ENCODE data around the gene C19orf12.

Gene C19orf12

DNA sequence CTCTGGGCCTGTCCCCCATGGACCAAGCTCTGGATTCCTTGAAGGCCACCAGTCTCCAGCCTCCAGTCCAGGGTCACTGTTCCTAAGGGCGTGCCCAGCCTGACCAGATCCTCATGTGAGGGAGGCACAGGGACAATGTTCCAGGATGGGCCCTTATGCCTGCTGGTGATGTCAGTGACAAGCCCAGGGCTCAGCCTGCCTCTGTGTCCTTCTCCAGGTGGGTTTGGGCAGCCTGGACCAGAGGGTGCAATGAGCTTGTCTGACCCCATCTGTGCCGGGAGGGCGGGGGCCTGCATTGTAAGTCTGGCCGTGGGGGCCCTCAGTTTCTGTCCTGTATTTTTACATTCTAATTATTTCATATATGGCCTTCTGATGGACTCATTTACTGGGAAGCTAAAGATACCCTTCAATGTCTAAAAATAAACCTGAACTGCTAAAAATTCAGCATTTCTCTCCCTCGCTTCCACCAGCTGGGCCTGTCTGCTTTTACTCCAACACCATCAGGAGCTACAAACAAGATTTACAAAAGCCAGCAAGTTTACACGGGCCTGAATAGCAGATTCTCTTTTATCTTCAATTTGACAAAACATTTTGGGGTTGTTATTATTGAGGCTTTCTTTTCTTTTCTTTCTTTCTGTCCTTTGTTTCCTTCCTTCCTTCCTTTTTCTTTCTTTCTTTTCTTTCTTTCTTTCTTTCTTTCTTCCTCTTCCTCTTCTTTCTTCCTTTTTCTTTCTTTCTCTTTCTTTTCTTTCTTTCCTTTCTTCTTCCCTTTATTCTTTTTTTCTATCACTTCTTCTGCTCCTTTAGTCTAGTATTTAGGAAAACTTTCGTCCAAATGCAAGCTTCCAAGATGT, 34.2 kb upstream of the C19orf12 start:
- no peak for DNase-seq (ENCODE audit: low read depth)
- TF ChIP-seq, protein P1, sequence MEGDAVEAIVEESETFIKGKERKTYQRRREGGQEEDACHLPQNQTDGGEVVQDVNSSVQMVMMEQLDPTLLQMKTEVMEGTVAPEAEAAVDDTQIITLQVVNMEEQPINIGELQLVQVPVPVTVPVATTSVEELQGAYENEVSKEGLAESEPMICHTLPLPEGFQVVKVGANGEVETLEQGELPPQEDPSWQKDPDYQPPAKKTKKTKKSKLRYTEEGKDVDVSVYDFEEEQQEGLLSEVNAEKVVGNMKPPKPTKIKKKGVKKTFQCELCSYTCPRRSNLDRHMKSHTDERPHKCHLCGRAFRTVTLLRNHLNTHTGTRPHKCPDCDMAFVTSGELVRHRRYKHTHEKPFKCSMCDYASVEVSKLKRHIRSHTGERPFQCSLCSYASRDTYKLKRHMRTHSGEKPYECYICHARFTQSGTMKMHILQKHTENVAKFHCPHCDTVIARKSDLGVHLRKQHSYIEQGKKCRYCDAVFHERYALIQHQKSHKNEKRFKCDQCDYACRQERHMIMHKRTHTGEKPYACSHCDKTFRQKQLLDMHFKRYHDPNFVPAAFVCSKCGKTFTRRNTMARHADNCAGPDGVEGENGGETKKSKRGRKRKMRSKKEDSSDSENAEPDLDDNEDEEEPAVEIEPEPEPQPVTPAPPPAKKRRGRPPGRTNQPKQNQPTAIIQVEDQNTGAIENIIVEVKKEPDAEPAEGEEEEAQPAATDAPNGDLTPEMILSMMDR (conservative IDR thresholded peaks at IDR 0.05; ENCODE audit: low read depth, low read length) = no peak
- H3K4me3 ChIP-seq (ENCODE audit: low read length) = no peak overlapping the region

DNA sequence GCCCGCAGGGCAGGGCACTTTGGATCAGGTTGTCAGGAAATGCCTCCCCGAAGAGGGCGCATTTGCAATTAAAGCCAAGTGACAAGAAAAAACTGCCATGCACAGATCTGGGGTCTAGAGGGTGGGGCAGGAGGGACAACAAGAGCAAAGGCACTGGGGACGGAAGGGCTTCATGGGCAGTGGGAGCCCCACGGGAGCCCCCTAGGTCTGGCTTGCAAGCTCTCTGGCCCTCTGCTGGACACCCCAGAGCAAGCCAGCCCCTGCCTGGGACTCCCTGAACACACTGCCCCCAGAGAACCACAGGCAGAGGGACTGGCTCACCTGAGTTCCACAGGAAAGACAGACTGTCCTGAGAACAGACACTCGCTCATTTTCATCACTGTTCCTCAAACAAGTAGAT, 30.2 kb upstream of the C19orf12 start:
- TF ChIP-seq, protein P1 (conservative IDR thresholded peaks at IDR 0.05; ENCODE audit: low read depth, low read length) = peak; percentile 39
- DNase-seq (ENCODE audit: low read depth) = no peak
- H3K4me3 ChIP-seq (ENCODE audit: low read length) = no peak overlapping the region

DNA sequence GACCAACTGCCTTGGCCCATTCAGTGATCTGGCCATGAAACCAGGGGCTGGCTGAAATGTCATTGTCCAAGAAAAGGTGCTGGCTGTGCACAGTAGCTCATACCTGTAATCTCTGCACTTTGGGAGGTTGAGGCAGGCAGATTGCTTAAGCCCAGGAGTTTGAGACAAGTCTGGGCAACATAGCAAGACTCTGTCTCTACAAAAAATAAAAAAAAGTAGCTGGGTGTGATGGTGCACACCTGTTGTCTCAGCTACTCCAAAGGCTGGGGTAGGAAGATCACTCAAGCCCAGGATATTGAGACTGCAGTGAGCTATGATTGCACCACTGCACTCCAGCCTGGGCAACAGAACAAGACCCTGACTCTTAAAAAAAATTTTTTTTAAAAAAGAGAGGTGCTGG, 28.6 kb upstream of the C19orf12 start:
- no peak for DNase-seq (ENCODE audit: low read depth)
- TF ChIP-seq, protein P1 (conservative IDR thresholded peaks at IDR 0.05; ENCODE audit: low read depth, low read length) = no peak
- H3K4me3 ChIP-seq (ENCODE audit: low read length) = no peak overlapping the region

DNA sequence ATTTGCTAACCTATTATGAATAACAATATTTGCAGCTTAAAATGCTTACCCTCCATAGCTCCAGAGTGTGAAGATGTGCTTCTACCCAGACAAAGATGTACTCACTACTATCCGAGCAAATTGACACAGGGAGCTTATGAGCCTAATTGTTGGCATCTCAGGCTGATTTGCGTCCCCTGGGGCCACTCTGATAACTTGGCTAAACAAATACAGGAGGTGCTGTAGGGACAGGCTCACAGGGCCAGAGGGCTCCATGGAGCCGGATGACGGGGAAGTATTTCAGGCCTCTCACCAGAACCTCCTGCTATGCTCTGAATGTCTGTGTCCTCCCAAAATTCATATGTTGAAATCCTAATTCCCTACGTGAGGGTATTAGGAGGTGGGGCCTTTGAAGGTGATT, 26.7 kb upstream of the C19orf12 start:
- TF ChIP-seq, protein P1 (conservative IDR thresholded peaks at IDR 0.05; ENCODE audit: low read depth, low read length) = no peak
- no peak for DNase-seq (ENCODE audit: low read depth)

DNA sequence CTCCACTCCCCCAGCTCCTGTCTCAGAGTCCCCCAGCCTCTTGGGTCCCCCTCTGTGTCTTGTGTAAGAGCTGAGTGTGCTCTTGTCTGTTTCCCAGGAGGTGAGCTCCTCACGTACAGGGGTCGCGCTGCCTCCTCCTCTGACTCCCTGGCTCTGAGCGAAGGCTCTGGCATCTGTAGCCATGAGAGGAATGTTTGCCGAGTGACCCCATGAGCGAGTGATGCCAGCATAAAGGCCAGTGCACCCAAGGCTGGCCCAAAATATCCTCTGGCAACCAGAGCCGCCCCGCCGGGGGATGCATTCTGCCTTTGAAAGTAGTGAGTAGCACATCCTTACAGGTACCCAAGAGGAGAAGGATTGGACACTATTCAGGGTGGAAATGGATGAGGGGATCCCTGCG, 26.2 kb upstream of the C19orf12 start:
- DNase-seq (ENCODE audit: low read depth) = no peak
- H3K4me3 ChIP-seq (ENCODE audit: low read length) = no peak overlapping the region
- TF ChIP-seq, protein P1 (conservative IDR thresholded peaks at IDR 0.05; ENCODE audit: low read depth, low read length) = no peak

More for the DNA sequence above, 26.7 kb upstream of the C19orf12 start:
- H3K4me3 ChIP-seq (ENCODE audit: low read length) = no peak overlapping the region

DNA sequence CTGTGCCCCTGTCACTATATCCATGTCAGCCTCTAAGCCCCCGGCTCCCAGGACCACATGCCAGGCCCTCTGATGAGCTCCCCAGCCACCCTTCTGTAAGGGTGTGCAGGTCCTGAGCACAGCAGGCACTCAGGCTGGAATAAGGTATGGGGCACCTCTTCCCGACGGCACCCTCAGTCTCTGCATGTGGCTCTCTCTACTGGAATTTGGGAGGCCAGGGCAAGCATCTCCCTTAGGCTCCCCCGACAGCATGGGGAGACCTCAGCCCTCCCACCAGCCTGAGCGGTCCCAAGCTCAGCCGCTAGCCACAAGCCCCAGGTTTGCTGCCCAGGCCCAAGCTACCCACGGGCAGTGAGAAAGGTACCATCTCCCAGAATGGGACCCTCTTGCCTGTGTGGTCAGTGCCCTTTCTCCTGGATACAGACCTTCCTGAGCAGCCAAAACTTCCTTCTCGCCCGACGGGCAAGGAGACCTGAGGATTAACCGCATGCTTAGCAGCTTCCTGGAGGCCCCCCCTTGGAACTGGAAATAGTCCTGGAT, 22.5 kb upstream of the C19orf12 start:
- TF ChIP-seq, protein P1 (conservative IDR thresholded peaks at IDR 0.05; ENCODE audit: low read depth, low read length) = no peak
- H3K4me3 ChIP-seq (ENCODE audit: low read length) = no peak overlapping the region
- no peak for DNase-seq (ENCODE audit: low read depth)

DNA sequence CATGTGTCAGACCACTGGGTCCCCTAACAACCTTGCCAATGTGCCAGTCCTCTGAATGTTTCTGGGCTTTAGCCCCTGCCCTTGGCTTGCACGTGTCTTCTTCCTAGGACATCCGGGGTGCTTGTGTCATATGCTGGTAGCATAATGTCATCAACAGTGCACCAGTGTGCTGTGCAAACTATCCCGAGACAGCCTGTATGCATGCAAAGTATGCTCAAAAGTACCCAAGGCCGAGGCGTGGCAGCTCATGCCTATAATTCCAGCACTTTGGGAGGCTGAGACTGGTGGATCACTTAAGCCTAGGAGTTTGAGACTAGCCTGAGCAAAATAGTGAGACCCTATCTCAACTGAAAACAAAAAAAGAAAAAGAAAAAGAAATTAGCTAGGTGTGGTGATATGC, 20.8 kb upstream of the C19orf12 start:
- DNase-seq (ENCODE audit: low read depth) = no peak
- TF ChIP-seq, protein P1 (conservative IDR thresholded peaks at IDR 0.05; ENCODE audit: low read depth, low read length) = no peak
- no peak overlapping the region for H3K4me3 ChIP-seq (ENCODE audit: low read length)

Measured in retinal pigment epithelial cell (primary cell).